ENCODE measurements around the gene ZNF836. TPM values are rescaled to one million over a fixed set of nuclear protein-coding genes. Genes with fewer than 3 reads are reported as not detected.

The ZNF836 gene
- total and polyA plus RNA-seq, 2 of the 13 experiments (the other 11 are each of a cell fraction or from before 2014, with no cell fraction given), result 1.6 to 5.3 TPM

- intact Hi-C loops (cut with micrococcal nuclease; ENCODE audit: unreplicated experiment) (no loop called here), in situ Hi-C loops (cut with HindIII; ENCODE audit: extremely low pct_ligation_motif_present, low pct_unique_long_range_greater_than_20kb) (no loop called here)
- ChIA-PET POLR2A (no interaction called here), CTCF (ENCODE audit: low intra/inter-chr PET ratio, low total read pairs) (no interaction called here)
- BruUV-seq (replicated peaks), result no TSS peak
- no peak overlapping the region for H3K9ac ChIP-seq (ENCODE audit: insufficient read depth, low read depth, low read length)
- H3K4me1 ChIP-seq (ENCODE audit: insufficient read depth, low read length), result peaks cover 22% of the 10 kb centered on the region
- no peak for ATAC-seq
- no peak overlapping the region for H3K27ac ChIP-seq (ENCODE audit: extremely low read length, insufficient read depth, low read length)
- no peak overlapping the region for H3K4me3 ChIP-seq (replicated peaks in 1 of 3; ENCODE audit: insufficient read depth in 1 of 3, low read depth in 2 of 3, low read length in 3 of 3)
- no peak overlapping the region for H3K4me2 ChIP-seq (ENCODE audit: low read depth, low read length)
- TF ChIP-seq ZNF678 (CRISPR knock-in tag; IDR thresholded peaks at IDR 0.05) (no peak), U2AF2 (IDR thresholded peaks at IDR 0.05; ENCODE audit: low read depth, low read length) (no peak), FOXP4 (CRISPR knock-in tag; IDR thresholded peaks at IDR 0.05) (no peak), ZNF513 (CRISPR knock-in tag; conservative IDR thresholded peaks at IDR 0.05) (no peak), KAT2B (IDR thresholded peaks at IDR 0.05; ENCODE audit: borderline replicate concordance, low read depth, low read length) (peak; percentile 28; the same call in 1 of the 2 replicates)
- TF ChIP-seq, protein P1, sequence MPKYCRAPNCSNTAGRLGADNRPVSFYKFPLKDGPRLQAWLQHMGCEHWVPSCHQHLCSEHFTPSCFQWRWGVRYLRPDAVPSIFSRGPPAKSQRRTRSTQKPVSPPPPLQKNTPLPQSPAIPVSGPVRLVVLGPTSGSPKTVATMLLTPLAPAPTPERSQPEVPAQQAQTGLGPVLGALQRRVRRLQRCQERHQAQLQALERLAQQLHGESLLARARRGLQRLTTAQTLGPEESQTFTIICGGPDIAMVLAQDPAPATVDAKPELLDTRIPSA (CRISPR knock-in tag; IDR thresholded peaks at IDR 0.05; ENCODE audit: borderline replicate concordance), result no peak
- no peaks in the 10 kb centered on the region for H3K36me3 ChIP-seq (replicated peaks in 1 of 2; ENCODE audit: control insufficient read depth in 1 of 2, insufficient read depth in 2 of 2, low read length in 2 of 2)
- H2AFZ ChIP-seq (ENCODE audit: low read length), result no peak overlapping the region
- DNase-seq (ENCODE audit: low spot score), result no peak
- H3K79me2 ChIP-seq (ENCODE audit: insufficient read depth, low read length), result peaks cover 23% of the 10 kb centered on the region
- H4K20me1 ChIP-seq (ENCODE audit: insufficient read depth, low read length), result no peaks in the 10 kb centered on the region
- no peaks in the 10 kb centered on the region for H3K9me3 ChIP-seq (ENCODE audit: low read length)
- no peaks in the 10 kb centered on the region; a peak in 1 of 5 replicates for H3K27me3 ChIP-seq (ENCODE audit: control insufficient read depth in 1 of 2, insufficient read depth in 2 of 2, low read length in 2 of 2)
- no peak for FAIRE-seq
- WGBS (ENCODE audit: low lambda C conversion rate), result 94% methylated on average over 1 of the region's 1 CpG
Observed at GRCh38 chr19:52187407-52187806, 16.0 kb upstream of the ZNF836 start.

All from HepG2 (cell line).